HG03342 (cell line): ENCODE measurements around the gene SORCS2.

Experiments used
- ATAC-seq: cut with Tn5 transposase; IDR thresholded peaks from one replicate; pipeline ENCODE4 v1.9.1; 2021; ENCODE audit warnings: mild to moderate bottlenecking, moderate library complexity; ENCODE audit not compliant: unreplicated experiment

The SORCS2 gene

DNA sequence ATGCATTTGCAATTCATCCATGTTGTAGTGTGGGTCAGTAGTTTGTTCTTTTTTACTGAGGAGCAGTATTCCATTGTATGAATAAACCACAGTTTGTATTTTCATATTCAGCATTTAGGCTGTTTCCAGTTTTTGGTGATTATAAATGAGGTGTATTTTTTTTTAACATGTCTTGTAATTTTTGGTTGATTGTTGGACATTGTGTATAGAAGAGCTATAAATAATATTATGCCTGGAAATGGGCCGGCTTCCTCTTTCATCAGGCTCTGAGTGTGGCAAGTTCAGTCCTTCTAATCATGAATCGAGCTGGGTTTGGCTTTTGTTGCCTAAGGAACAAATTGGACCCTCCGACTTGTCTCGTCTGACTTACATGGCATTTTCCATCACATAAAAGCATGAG lies 126.7 kb downstream of the SORCS2 start:
- ATAC-seq, result no peak

DNA sequence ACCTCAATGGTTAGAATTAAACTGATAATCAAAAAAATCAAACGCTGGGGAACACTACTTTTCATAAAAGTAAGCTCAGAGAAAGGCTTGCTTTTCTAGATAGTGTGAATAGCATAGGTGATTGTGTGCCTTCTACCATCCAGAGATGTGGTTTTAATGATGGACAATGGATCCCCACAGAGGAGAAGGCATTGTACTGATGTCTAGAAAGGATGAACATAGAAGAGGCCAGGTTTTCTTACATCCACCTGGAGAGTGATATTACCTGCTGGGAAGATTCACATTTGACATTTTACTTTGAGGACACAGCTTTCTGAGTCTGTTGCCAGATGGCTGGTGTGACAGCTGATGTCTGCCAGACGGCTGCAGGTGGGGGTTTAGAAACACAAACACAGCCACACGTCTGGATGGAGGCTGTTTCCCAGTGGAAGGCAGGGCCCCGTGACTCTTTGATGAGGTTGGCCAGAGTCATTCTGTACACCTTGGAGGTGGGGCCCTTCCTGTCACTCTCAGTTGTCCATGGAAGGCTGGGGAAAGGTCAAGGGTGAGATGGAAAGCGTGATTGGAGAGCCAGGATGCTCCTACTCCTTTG lies 128.0 kb downstream of the SORCS2 start:
- ATAC-seq, result no peak

DNA sequence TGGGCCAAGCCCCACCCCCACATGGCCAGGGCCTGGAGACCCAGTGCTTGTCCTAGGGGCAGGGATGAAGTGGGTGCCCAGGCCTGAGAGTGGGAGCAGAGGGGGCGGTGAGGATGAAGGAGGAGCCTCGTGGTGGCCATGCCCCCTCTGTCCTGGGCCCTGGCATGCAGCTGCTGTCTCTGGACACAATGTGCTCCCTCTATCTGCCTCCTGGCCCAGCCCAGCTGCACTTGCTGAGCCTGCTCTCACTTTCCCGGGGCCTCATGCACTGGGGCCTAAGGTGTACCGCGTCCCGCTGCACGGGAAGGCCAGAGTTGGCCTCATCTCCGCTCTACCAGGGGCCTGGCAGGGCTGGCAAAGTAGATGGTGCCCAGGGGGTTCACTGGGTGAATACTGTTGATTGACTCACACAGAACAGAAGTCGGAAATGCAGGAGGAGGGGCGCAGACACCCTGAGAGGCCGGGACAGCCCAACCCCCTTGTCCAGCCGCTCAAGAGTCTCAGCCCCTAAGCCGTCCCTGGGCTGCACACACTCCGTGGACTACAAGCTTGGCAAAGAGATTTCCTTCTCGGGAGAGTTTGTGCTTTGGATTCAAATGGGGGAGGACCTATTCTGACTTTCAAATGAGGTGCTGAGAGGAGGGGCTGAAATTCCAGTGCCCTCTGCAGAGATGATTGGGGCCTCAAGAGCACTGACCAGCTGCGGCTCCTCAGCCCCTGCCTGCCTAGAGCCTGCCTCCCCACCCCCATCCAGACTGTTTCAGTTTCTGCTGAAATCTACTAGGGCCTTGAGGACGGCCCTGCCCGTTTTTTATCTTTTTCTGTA lies 130.0 kb downstream of the SORCS2 start:
- ATAC-seq, result no peak

GRCh38 chr4:7323461-7323871 lies 131.1 kb downstream of the SORCS2 start:
- no peak for ATAC-seq

DNA sequence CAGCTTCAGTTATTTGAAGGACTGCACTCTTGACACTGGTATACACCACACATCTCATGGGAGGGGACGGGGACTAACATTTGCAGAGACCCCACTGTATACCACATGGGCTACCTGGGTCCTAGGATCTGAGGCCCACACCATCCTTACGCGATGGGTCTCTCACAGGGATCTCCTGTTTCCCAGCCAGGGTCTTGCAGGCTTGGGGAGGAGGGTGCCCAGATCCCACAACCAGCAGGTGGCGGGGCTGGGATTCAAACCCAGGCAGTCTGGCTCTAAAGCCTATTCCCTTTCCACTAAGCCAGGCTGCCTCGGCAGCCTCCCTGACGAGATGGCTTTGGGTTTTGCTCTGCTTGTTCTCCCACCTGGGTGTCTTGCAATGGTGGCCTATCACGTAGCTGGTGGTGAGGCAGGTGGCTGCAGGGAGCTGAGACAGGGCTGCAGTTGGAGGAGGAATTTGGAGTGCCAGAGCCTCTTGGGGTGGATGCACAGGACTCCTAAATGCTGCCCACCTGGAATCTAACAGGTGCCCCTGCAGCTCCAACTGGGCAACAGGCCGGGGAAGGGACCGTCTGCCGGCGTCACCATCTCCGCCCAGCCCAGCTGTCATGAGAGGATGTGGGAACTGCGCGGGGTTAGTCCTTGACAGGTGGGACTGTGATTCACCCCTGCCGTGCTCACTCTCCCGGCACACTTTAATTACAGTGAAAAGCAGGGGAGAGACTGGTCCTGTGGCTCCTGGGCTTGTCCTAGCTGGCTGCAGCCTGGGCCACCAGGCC lies 131.7 kb downstream of the SORCS2 start:
- no peak for ATAC-seq

DNA sequence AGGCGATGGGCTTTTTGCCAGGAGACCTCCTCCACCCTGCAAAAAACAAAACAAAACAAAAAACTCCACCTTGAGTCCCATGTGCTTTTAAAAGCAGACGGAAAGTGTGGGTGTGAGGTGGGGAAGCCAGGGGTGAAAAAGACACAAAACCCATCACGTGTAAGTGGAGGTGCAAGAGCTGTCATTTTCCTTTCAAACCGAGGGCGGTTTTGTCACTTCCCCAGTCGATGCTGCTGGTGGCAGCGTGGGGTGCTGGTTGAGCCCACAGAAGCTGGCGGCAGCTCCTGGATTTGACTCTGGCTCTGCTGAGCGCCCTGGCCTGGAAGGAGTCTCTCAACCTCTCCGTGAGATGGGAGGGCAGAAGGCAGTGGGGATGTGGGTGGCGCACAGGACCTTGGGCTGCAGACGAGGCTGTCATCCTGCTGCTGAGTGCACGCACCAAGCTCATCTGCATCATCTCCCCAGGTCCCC lies 132.3 kb downstream of the SORCS2 start:
- no peak for ATAC-seq

- no peak for ATAC-seq
These were observed 133.2 kb downstream of the SORCS2 start for GRCh38 chr4:7325541-7325940.

- ATAC-seq, result no peak
These were observed 134.0 kb downstream of the SORCS2 start for GRCh38 chr4:7326306-7326692.

- no peak for ATAC-seq
These were observed 134.5 kb downstream of the SORCS2 start for GRCh38 chr4:7326693-7327340.

GRCh38 chr4:7327341-7327885 lies 135.1 kb downstream of the SORCS2 start:
- no peak for ATAC-seq

DNA sequence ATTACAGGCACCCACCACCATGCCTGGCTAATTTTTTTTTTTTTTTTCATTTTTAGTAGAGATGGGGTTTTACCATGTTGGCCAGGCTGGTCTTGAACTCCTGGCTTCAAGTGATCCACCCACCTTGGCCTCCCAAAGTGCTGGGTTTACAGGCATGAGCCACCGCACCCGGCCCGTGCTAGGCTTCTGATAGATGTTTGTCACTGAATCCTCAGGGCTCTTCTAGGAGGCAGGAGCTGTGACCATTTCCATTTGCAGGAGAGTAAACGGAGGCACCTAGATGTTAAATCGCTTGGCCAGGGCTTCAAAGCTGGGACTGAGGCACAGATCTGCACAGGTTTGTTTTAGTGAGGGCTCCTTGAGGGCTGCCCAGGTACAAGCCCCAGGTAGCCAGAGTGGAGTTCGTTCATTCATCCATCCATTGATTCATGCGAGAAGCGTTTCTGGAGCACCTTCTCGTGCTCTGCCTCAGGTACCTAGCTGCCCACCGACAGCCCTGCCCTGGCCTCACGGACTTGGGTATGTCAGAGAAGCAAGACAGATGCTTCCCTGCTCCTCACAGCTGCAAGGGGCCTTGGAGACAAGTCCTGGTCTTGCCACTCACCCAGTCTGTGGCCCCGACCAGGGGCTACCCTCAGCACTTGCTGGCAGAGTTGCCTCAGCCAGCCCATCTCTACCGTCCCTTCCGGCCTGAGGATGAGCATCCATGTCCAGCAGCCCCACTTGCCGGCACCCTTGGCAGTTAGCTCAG lies 136.0 kb downstream of the SORCS2 start:
- no peak for ATAC-seq

DNA sequence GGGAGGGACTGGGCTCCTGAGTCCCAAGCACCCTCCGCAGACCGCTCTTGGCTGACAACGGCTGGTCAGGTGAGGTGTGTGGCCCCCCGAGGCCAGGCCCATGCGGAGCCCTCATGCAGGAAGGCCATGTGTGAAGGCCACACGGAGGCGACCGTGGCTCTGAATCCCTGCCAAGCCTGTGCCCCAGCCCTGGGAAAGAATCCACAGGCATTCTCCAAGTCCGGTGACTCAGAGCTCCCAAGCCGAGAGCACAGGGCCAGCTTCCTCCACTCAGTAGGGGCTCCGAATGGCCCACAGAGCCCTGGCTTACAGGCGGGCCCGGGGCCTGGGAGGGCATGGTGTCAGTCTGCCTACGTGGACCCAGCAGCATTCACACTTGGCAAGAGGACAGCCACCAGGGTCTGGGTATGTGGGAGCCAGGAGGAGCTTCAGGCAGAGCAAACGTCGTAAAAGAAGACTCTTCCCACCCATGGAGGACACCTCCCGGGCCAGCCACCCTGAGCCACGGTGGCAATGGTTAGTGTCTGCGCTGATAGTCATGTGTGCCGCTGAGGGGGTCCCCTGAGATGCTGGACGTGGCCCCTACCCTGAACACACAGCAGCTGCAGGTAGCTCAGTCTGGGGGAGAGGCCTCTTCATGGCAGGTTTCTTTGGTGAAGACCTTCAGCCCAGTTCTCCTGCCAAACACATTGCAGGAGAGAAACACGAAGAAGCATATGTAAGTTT lies 136.7 kb downstream of the SORCS2 start:
- no peak for ATAC-seq

- no peak for ATAC-seq
These were observed 137.8 kb downstream of the SORCS2 start for GRCh38 chr4:7330031-7330596.

DNA sequence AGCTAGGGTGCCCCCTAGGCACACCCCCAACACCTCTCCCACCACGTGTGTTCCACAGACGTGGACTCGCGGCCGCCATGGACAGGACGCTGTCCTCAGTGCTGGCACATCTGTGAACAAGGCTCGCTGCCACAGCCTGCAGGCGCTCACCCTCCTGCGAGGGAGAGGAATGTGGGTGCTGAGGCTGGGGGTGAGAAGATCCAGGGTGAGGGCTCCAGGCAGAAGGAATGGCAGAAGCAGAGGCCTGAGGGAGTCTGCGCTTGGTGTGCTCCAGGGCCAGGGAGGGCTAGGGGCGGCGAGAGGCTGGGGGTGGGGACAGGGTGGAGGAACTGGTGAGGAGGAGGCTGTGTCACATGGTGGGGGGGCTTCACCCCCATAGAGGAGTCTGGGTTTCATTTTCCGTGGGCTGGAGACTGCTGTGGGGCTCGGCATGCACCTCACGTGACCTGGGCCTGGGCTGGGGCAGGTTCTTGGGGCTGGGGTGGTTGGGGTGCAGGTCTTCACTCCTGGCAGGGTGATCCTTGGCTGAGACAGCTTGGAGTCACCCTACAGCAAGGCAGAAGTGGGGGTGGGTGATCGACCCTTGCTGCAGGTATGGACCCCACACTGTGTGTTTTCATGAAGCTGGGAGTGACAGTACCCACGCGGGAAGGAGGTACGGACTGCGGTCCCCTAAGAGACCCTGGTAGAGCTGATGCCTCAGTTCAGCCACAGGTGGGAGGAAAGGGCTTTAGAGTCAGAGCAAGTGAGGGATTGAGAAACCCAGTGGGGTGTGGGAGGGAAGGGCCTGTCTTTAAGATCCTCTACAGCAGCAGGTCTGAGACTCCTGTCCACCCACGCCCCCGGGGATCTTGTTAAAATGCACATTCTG lies 138.7 kb downstream of the SORCS2 start:
- no peak for ATAC-seq

DNA sequence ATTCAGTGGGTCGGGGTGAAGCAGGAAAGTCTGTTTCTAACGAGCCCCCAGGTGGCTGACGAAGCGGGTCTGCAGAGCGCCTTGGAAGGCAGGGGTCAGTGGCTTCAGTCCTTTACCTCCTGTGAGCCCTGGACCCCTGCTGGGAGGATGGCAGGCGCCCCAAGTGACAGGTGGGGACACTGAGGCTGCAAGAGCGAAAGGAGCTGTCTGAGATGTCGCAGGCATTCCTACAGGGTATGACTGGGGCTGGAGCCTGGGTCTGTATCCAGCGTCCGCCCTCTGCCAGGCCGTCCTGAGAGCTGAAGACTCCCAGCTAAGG lies 139.3 kb downstream of the SORCS2 start:
- ATAC-seq, result no peak

- no peak for ATAC-seq
These were observed 140.1 kb downstream of the SORCS2 start for GRCh38 chr4:7332216-7333023.

GRCh38 chr4:7333024-7333780 lies 140.9 kb downstream of the SORCS2 start:
- no peak for ATAC-seq
